Coronary artery (tissue), 2 donors: ENCODE data around the gene NOXA1.

ENCODE experiments used
- DNase-seq: peaks from one replicate; pipeline ENCODE4 v3.0.0-alpha.2; 2017; ENCODE audit warnings: low spot score
- H3K27ac ChIP-seq, 2 donors: fragments of 200-600 bp; sonication (generic); one replicate each; pipeline ENCODE4 v1.5.1; 2016 to 2019
- H3K4me3 ChIP-seq: fragments of 200-600 bp; sonication (generic); 2 replicates; pipeline ENCODE4 v1.5.1; 2016; ENCODE audit warnings: mild to moderate bottlenecking, moderate library complexity
- CTCF ChIP-seq: fragments of 200-600 bp; sonication (generic); IDR thresholded peaks from one replicate; pipeline ENCODE4 v1.5.1; 2019; ENCODE audit warnings: antibody characterized with exemption

Gene NOXA1

GRCh38 chr9:137379761-137380161 lies 43.4 kb upstream of the NOXA1 start:
- Histone ChIP-seq H3K27ac (no peak overlapping the region), H3K4me3 (no peak overlapping the region)
- TF ChIP-seq CTCF, result no peak
- no peak for DNase-seq

GRCh38 chr9:137380171-137380570 lies 43.0 kb upstream of the NOXA1 start:
- no peak for DNase-seq
- no peak overlapping the region for H3K4me3 ChIP-seq
- TF ChIP-seq CTCF, result no peak
- H3K27ac ChIP-seq, result no peak overlapping the region

GRCh38 chr9:137380606-137381005 lies 42.6 kb upstream of the NOXA1 start:
- no peak for TF ChIP-seq CTCF
- Histone ChIP-seq H3K27ac (no peak overlapping the region), H3K4me3 (no peak overlapping the region)
- DNase-seq, result no peak

- H3K4me3 ChIP-seq, result no peak overlapping the region
- no peak for DNase-seq
- no peak for TF ChIP-seq CTCF
- no peak overlapping the region for H3K27ac ChIP-seq
Observed at GRCh38 chr9:137381501-137382443, 41.4 kb upstream of the NOXA1 start.

GRCh38 chr9:137382444-137383080 lies 40.6 kb upstream of the NOXA1 start:
- Histone ChIP-seq H3K27ac (no peak overlapping the region), H3K4me3 (no peak overlapping the region)
- no peak for TF ChIP-seq CTCF
- no peak for DNase-seq

GRCh38 chr9:137383081-137383783 lies 40.0 kb upstream of the NOXA1 start:
- no peak for DNase-seq
- H3K4me3 ChIP-seq, result no peak overlapping the region
- TF ChIP-seq CTCF, result no peak
- no peak overlapping the region for H3K27ac ChIP-seq
